Keratinocyte (primary cell): ENCODE measurements around the gene NBEAL2.

Experiments
- EZH2 ChIP-seq: IDR thresholded peaks from one replicate; pipeline ENCODE4 v1.6.1; 2012; ENCODE audit warnings: inconsistent platforms, mild to moderate bottlenecking, low read length, moderate library complexity
- TF ChIP-seq, protein P1 (sequence below), 3 experiments: IDR thresholded peaks in 1 of 3; conservative IDR thresholded peaks in 1 of 3; optimal IDR thresholded peaks in 1 of 3; 2 replicates in 2 of 3; 3 replicates in 1 of 3; pipeline versions ENCODE3 to v1.5.1; 2011; ENCODE audit warnings: low read length in 3 of 3, mild to moderate bottlenecking in 3 of 3, moderate library complexity in 2 of 3, control low read depth in 1 of 3, inconsistent platforms in 1 of 3; ENCODE audit not compliant: insufficient read depth in 2 of 3; ENCODE audit errors: extremely low read depth in 1 of 3

DNA sequence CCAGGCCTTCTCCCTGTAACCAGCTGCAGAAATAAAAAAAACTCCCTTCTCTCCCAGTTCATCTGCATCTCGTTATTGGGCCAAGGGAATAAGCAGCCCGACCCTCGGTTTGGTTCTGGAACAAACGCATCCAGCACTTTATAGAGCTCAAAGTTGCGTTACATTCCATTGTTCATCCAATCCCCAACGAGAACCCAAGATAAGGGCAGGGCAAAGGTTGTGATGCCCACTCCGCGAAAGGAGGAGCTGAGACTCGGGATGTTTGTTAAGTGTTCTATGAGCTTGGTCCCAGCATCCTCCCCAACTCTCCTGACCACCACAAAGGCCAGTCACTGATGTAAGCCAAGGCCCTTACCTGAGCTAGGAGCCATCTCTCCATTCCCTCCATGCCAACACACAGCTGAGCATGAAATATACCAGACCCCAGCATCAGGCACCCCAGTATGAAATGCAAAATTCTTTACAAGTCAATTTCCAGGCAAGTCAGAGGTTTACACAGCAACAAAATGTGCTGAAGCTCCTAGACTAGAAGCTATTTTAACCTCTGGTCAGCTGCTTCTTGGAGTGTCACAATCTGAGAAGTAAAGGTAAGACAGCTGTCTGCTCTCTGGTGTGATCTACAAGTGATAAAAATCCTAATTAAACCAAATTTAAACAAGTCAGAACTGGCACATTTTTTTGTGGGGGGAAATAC, 20.9 kb upstream of the NBEAL2 start:
- TF ChIP-seq, protein P1, sequence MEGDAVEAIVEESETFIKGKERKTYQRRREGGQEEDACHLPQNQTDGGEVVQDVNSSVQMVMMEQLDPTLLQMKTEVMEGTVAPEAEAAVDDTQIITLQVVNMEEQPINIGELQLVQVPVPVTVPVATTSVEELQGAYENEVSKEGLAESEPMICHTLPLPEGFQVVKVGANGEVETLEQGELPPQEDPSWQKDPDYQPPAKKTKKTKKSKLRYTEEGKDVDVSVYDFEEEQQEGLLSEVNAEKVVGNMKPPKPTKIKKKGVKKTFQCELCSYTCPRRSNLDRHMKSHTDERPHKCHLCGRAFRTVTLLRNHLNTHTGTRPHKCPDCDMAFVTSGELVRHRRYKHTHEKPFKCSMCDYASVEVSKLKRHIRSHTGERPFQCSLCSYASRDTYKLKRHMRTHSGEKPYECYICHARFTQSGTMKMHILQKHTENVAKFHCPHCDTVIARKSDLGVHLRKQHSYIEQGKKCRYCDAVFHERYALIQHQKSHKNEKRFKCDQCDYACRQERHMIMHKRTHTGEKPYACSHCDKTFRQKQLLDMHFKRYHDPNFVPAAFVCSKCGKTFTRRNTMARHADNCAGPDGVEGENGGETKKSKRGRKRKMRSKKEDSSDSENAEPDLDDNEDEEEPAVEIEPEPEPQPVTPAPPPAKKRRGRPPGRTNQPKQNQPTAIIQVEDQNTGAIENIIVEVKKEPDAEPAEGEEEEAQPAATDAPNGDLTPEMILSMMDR (optimal IDR thresholded peaks at IDR 0.05 in 1 of 3, IDR thresholded peaks at IDR 0.05 in 1 of 3, conservative IDR thresholded peaks at IDR 0.05 in 1 of 3; ENCODE audit: extremely low read depth in 1 of 3, insufficient read depth in 2 of 3, low read length in 3 of 3), result no peak
- TF ChIP-seq EZH2, result no peak
